MM.1S (cell line): ENCODE data around the gene TUBGCP3.

Experiments used
- DNase-seq: peaks from one replicate; pipeline ENCODE4 v3.0.0-alpha.2; 2015
- H2AFZ ChIP-seq: fragments of 300-600 bp; sonication (generic); 2 replicates; pipeline ENCODE4 v1.6.0; 2016; ENCODE audit warnings: antibody characterized with exemption, low read length
- H3F3A ChIP-seq: fragments of 300-600 bp; sonication (generic); 2 replicates; pipeline ENCODE4 v1.6.1; 2016; ENCODE audit warnings: mild to moderate bottlenecking, antibody characterized with exemption, low read length, moderate library complexity, mixed read lengths; ENCODE audit not compliant: insufficient read depth
- H3K27ac ChIP-seq: fragments of 300-600 bp; sonication (generic); 2 replicates; pipeline ENCODE4 v1.5.1; 2016; ENCODE audit warnings: mild to moderate bottlenecking, low read length
- H3K27me3 ChIP-seq: fragments of 300-600 bp; sonication (generic); replicated peaks from 2 replicates; pipeline ENCODE4 v1.6.0; 2016; ENCODE audit warnings: low read length; ENCODE audit not compliant: insufficient read depth
- H3K36me3 ChIP-seq: fragments of 300-600 bp; sonication (generic); replicated peaks from 2 replicates; pipeline ENCODE4 v1.6.1; 2016; ENCODE audit warnings: mild to moderate bottlenecking, low read length, mixed read lengths; ENCODE audit not compliant: insufficient read depth
- H3K4me1 ChIP-seq: fragments of 300-600 bp; sonication (generic); 2 replicates; pipeline ENCODE4 v1.6.1; 2016; ENCODE audit warnings: low read length, mixed read lengths
- H3K4me2 ChIP-seq: fragments of 300-600 bp; sonication (generic); 2 replicates; pipeline ENCODE4 v1.6.0; 2016; ENCODE audit warnings: low read depth, low read length
- H3K4me3 ChIP-seq: fragments of 300-600 bp; sonication (generic); 2 replicates; pipeline ENCODE4 v1.5.1; 2016; ENCODE audit warnings: low read length, mixed read lengths
- H3K79me2 ChIP-seq: fragments of 300-600 bp; sonication (generic); 2 replicates; pipeline ENCODE4 v1.6.1; 2016; ENCODE audit warnings: mixed run types, low read length, mixed read lengths
- H3K9ac ChIP-seq: fragments of 300-600 bp; sonication (generic); 2 replicates; pipeline ENCODE4 v1.6.1; 2016; ENCODE audit warnings: low read length, mixed read lengths
- H3K9me2 ChIP-seq: fragments of 300-600 bp; sonication (generic); replicated peaks from 2 replicates; pipeline ENCODE4 v1.6.1; 2016; ENCODE audit warnings: mild to moderate bottlenecking, low read length, mixed read lengths; ENCODE audit not compliant: insufficient read depth
- H3K9me3 ChIP-seq: fragments of 300-600 bp; sonication (generic); replicated peaks from 2 replicates; pipeline ENCODE4 v1.6.1; 2016; ENCODE audit warnings: mild to moderate bottlenecking, low read length, mixed read lengths; ENCODE audit not compliant: insufficient read depth
- H4K20me1 ChIP-seq: fragments of 300-600 bp; sonication (generic); 2 replicates; pipeline ENCODE4 v1.6.1; 2016; ENCODE audit warnings: mild to moderate bottlenecking, low read length, moderate library complexity, mixed read lengths; ENCODE audit not compliant: insufficient read depth
- EZH2 ChIP-seq: fragments of 300-600 bp; sonication (generic); optimal IDR thresholded peaks from 2 replicates; pipeline ENCODE3; 2017; ENCODE audit warnings: low read depth, mild to moderate bottlenecking, antibody characterized with exemption, low read length, mixed read lengths
- EZH2phosphoT487 ChIP-seq: fragments of 300-600 bp; sonication (generic); IDR thresholded peaks from 2 replicates; pipeline ENCODE4 v1.6.1; 2018; ENCODE audit warnings: antibody characterized with exemption, low read length
- TF ChIP-seq, protein P1 (sequence below): fragments of 300-600 bp; sonication (generic); IDR thresholded peaks from 2 replicates; pipeline ENCODE4 v1.5.1; 2016; ENCODE audit warnings: antibody characterized with exemption, low read length, mixed read lengths

Gene TUBGCP3

DNA sequence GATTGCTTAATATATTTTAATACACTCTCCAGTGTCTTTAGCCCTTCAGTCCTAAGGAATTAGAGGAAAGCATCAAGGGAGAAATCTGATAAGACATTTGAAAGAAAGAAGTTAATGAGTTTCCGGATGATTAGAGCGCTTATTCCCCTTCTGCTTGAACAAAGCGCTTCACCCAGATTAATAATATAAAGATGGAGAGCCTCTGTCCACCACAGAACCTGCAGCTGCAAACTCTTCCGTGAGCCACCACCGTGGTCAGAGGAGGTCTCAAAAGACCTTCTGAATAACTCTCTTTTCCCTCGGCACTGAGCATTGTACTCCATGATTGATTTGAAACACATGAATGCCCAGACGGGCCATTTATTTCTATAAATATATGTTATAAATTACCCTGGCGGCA, 14.2 kb upstream of the TUBGCP3 start:
- no peaks in the 10 kb centered on the region for H3K36me3 ChIP-seq
- H3K27me3 ChIP-seq: no peaks in the 10 kb centered on the region; the same call in none of the 2 replicates
- H3K9ac ChIP-seq: no peak overlapping the region
- H3K4me3 ChIP-seq: no peak overlapping the region
- DNase-seq: no peak
- peaks cover 4% of the 10 kb centered on the region; the same call in 1 of the 2 replicates for H3K4me1 ChIP-seq
- no peak overlapping the region for H2AFZ ChIP-seq
- H3K9me3 ChIP-seq: no peaks in the 10 kb centered on the region
- H3K9me2 ChIP-seq: no peaks in the 10 kb centered on the region
- no peaks in the 10 kb centered on the region for H3F3A ChIP-seq
- H3K4me2 ChIP-seq: no peak overlapping the region
- H3K79me2 ChIP-seq: no peaks in the 10 kb centered on the region
- no peak overlapping the region for H3K27ac ChIP-seq
- TF ChIP-seq EZH2 (no peak), EZH2phosphoT487 (no peak)
- TF ChIP-seq, protein P1, sequence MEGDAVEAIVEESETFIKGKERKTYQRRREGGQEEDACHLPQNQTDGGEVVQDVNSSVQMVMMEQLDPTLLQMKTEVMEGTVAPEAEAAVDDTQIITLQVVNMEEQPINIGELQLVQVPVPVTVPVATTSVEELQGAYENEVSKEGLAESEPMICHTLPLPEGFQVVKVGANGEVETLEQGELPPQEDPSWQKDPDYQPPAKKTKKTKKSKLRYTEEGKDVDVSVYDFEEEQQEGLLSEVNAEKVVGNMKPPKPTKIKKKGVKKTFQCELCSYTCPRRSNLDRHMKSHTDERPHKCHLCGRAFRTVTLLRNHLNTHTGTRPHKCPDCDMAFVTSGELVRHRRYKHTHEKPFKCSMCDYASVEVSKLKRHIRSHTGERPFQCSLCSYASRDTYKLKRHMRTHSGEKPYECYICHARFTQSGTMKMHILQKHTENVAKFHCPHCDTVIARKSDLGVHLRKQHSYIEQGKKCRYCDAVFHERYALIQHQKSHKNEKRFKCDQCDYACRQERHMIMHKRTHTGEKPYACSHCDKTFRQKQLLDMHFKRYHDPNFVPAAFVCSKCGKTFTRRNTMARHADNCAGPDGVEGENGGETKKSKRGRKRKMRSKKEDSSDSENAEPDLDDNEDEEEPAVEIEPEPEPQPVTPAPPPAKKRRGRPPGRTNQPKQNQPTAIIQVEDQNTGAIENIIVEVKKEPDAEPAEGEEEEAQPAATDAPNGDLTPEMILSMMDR: no peak
- no peaks in the 10 kb centered on the region for H4K20me1 ChIP-seq

GRCh38 chr13:112601371-112601770, 13.4 kb upstream of the TUBGCP3 start:
- Histone ChIP-seq H3K36me3 (no peaks in the 10 kb centered on the region), H3K4me2 (no peak overlapping the region), H3K9me2 (no peaks in the 10 kb centered on the region), H3K9ac (no peak overlapping the region), H3K79me2 (no peaks in the 10 kb centered on the region), H3K27ac (no peak overlapping the region), H3K9me3 (no peaks in the 10 kb centered on the region), H3K4me3 (no peak overlapping the region), H3K27me3 (no peaks in the 10 kb centered on the region; the same call in none of the 2 replicates), H2AFZ (no peak overlapping the region), H4K20me1 (no peaks in the 10 kb centered on the region), H3K4me1 (0 out of 2 replicates have a peak, but pooled peaks cover 2% of the 10 kb centered on the region), H3F3A (no peaks in the 10 kb centered on the region)
- no peak for TF ChIP-seq EZH2phosphoT487
- no peak for TF ChIP-seq EZH2
- TF ChIP-seq, protein P1: no peak
- DNase-seq: no peak

GRCh38 chr13:112596235-112596634, 8.3 kb upstream of the TUBGCP3 start:
- H3K36me3 ChIP-seq: no peaks in the 10 kb centered on the region
- H3K9ac ChIP-seq: no peak overlapping the region
- H4K20me1 ChIP-seq: no peaks in the 10 kb centered on the region
- H3K4me2 ChIP-seq: no peak overlapping the region
- peaks cover 27% of the 10 kb centered on the region for H3K4me1 ChIP-seq
- H3K79me2 ChIP-seq: no peaks in the 10 kb centered on the region
- no peaks in the 10 kb centered on the region for H3K9me3 ChIP-seq
- no peak overlapping the region for H2AFZ ChIP-seq
- no peak for TF ChIP-seq EZH2
- TF ChIP-seq EZH2phosphoT487: no peak
- TF ChIP-seq, protein P1: no peak
- no peak overlapping the region for H3K27ac ChIP-seq
- H3F3A ChIP-seq: peaks cover 9% of the 10 kb centered on the region
- DNase-seq: no peak
- H3K4me3 ChIP-seq: no peak overlapping the region
- H3K9me2 ChIP-seq: no peaks in the 10 kb centered on the region
- no peaks in the 10 kb centered on the region for H3K27me3 ChIP-seq
